WTC11 (cell line): ENCODE results near the gene PLEKHM3. TPM values are rescaled to one million over a fixed set of nuclear protein-coding genes. Genes with fewer than 3 reads are reported as not detected.

ENCODE experiments used
- ATAC-seq: fragments of 200-7000 bp; cut with Tn5 transposase; 2 replicates; pipeline ENCODE4 v1.10.0; 2021; ENCODE audit warnings: mild to moderate bottlenecking, moderate library complexity
- CTCF ChIA-PET: fragments of 300-600 bp; sonication (Branson Sonifier 250); formaldehyde crosslinking; loops from one replicate; lab custom pipeline; 2021; ENCODE audit warnings: antibody characterized with exemption; lab: Charles Lee
- POLR2A ChIA-PET: fragments of 350-600 bp; sonication (Branson Sonifier 250); formaldehyde crosslinking; loops from one replicate; lab custom pipeline; 2021; ENCODE audit warnings: antibody characterized with exemption; lab: Charles Lee
- DNase-seq: peaks from one replicate; pipeline ENCODE4 v3.0.0; 2021; ENCODE audit warnings: low spot score
- H3K27ac Mint-ChIP-seq: 2 replicates; pipeline ENCODE4 v1.8.0; 2021; ENCODE audit warnings: mixed read lengths
- H3K27me3 Mint-ChIP-seq: 2 replicates; pipeline ENCODE4 v1.8.0; 2021; ENCODE audit warnings: low read depth, mild to moderate bottlenecking, moderate library complexity, mixed read lengths
- H3K36me3 Mint-ChIP-seq: 2 replicates; pipeline ENCODE4 v1.8.0; 2021; ENCODE audit warnings: mixed read lengths
- H3K4me1 Mint-ChIP-seq: 2 replicates; pipeline ENCODE4 v1.8.0; 2022; ENCODE audit warnings: mixed read lengths
- H3K4me3 Mint-ChIP-seq: 2 replicates; pipeline ENCODE4 v1.8.0; 2021; ENCODE audit warnings: mild to moderate bottlenecking, moderate library complexity, mixed read lengths
- H3K9me3 Mint-ChIP-seq: 2 replicates; pipeline ENCODE4 v1.8.0; 2021; ENCODE audit warnings: mixed read lengths
- CBFB ChIP-seq: sonication (generic); formaldehyde crosslinking; IDR thresholded peaks from 2 replicates; pipeline ENCODE4 v1.8.1; 2022; ENCODE audit warnings: mild to moderate bottlenecking, low read depth, missing genetic modification reagents
- CREM ChIP-seq: sonication (generic); formaldehyde crosslinking; IDR thresholded peaks from 2 replicates; pipeline ENCODE4 v1.8.1; 2022; ENCODE audit warnings: mild to moderate bottlenecking, missing genetic modification reagents, moderate library complexity
- ELF4 ChIP-seq: sonication (generic); formaldehyde crosslinking; IDR thresholded peaks from 2 replicates; pipeline ENCODE4 v1.8.1; 2022; ENCODE audit warnings: low read depth, mild to moderate bottlenecking, moderate library complexity, missing genetic modification reagents
- ESRRA ChIP-seq: sonication (generic); formaldehyde crosslinking; IDR thresholded peaks from 2 replicates; pipeline ENCODE4 v1.8.1; 2022; ENCODE audit warnings: mild to moderate bottlenecking, missing genetic modification reagents, borderline replicate concordance
- FOXJ3 ChIP-seq: sonication (generic); formaldehyde crosslinking; IDR thresholded peaks from 2 replicates; pipeline ENCODE4 v1.9.0; 2021; ENCODE audit warnings: missing genetic modification reagents, mild to moderate bottlenecking, borderline replicate concordance
- FOXK1 ChIP-seq: sonication (generic); formaldehyde crosslinking; IDR thresholded peaks from 2 replicates; pipeline ENCODE4 v1.8.0; 2022; ENCODE audit warnings: mild to moderate bottlenecking, moderate library complexity, missing genetic modification reagents
- HMGA2 ChIP-seq: fragments of 250-450 bp; sonication (Bioruptor Pico); IDR thresholded peaks from 2 replicates; pipeline ENCODE4 v1.4.0; 2021; ENCODE audit warnings: mild to moderate bottlenecking, moderate library complexity
- JAZF1 ChIP-seq: fragments of 250-450 bp; sonication (Bioruptor Pico); IDR thresholded peaks from 2 replicates; pipeline ENCODE4 v1.9.0; 2021; ENCODE audit warnings: moderate library complexity, mild to moderate bottlenecking, inconsistent platforms
- JUN ChIP-seq: sonication (generic); formaldehyde crosslinking; IDR thresholded peaks from 2 replicates; pipeline ENCODE4 v1.8.0; 2023; ENCODE audit warnings: mild to moderate bottlenecking, missing genetic modification reagents
- MYBL2 ChIP-seq: sonication (generic); formaldehyde crosslinking; IDR thresholded peaks from 2 replicates; pipeline ENCODE4 v1.8.1; 2023; ENCODE audit warnings: mild to moderate bottlenecking, moderate library complexity, missing genetic modification reagents
- NR1H2 ChIP-seq: sonication (generic); formaldehyde crosslinking; IDR thresholded peaks from 2 replicates; pipeline ENCODE4 v1.9.0; 2021; ENCODE audit warnings: mild to moderate bottlenecking, moderate library complexity, missing genetic modification reagents
- OVOL2 ChIP-seq: fragments of 250-450 bp; sonication (Bioruptor Pico); IDR thresholded peaks from 2 replicates; pipeline ENCODE4 v1.9.0; 2021; ENCODE audit warnings: mild to moderate bottlenecking, borderline replicate concordance
- PRRX2 ChIP-seq: fragments of 250-450 bp; sonication (Bioruptor Pico); IDR thresholded peaks from 2 replicates; pipeline ENCODE4 v1.8.0; 2021; ENCODE audit warnings: mild to moderate bottlenecking
- SMAD4 ChIP-seq: sonication (generic); formaldehyde crosslinking; IDR thresholded peaks from 2 replicates; pipeline ENCODE4 v1.8.0; 2022; ENCODE audit warnings: mild to moderate bottlenecking, missing genetic modification reagents
- SOX15 ChIP-seq: fragments of 250-450 bp; sonication (Bioruptor Pico); IDR thresholded peaks from 2 replicates; pipeline ENCODE4 v1.9.0; 2021; ENCODE audit warnings: mild to moderate bottlenecking
- SP1 ChIP-seq: sonication (generic); formaldehyde crosslinking; conservative IDR thresholded peaks from 2 replicates; pipeline ENCODE4 v1.8.1; 2022; ENCODE audit warnings: missing genetic modification reagents
- TCF7 ChIP-seq: sonication (generic); formaldehyde crosslinking; IDR thresholded peaks from 2 replicates; pipeline ENCODE4 v1.8.0; 2022; ENCODE audit warnings: mild to moderate bottlenecking, low read depth, missing genetic modification reagents, moderate library complexity
- ZBTB21 ChIP-seq: sonication (generic); formaldehyde crosslinking; IDR thresholded peaks from 2 replicates; pipeline ENCODE4 v1.8.1; 2023; ENCODE audit warnings: mild to moderate bottlenecking, missing genetic modification reagents, borderline replicate concordance
- ZNF219 ChIP-seq: sonication (generic); formaldehyde crosslinking; IDR thresholded peaks from 2 replicates; pipeline ENCODE4 v1.8.0; 2023; ENCODE audit warnings: missing genetic modification reagents, mild to moderate bottlenecking, borderline replicate concordance
- ZNF396 ChIP-seq: fragments of 250-450 bp; sonication (Bioruptor Pico); IDR thresholded peaks from 2 replicates; pipeline ENCODE4 v1.8.0; 2021; ENCODE audit warnings: mild to moderate bottlenecking, moderate library complexity, borderline replicate concordance
- total RNA-seq: library from RNA; stranded (reverse); gene quantifications from 3 replicates; pipeline ENCODE4 v1.2.3, GENCODE V29; 2021
- TF ChIP-seq, protein P1 (sequence below): sonication (generic); formaldehyde crosslinking; IDR thresholded peaks from 2 replicates; pipeline ENCODE4 v1.8.0; 2023; ENCODE audit warnings: mild to moderate bottlenecking, missing genetic modification reagents
- TF ChIP-seq, protein P2 (sequence below): sonication (generic); formaldehyde crosslinking; IDR thresholded peaks from 2 replicates; pipeline ENCODE4 v1.8.0; 2022; ENCODE audit warnings: mild to moderate bottlenecking, missing genetic modification reagents
- TF ChIP-seq, protein P3 (sequence below): fragments of 250-450 bp; sonication (Bioruptor Pico); IDR thresholded peaks from 2 replicates; pipeline ENCODE4 v1.9.0; 2021; ENCODE audit warnings: mild to moderate bottlenecking
- TF ChIP-seq, protein P4 (sequence below): fragments of 250-450 bp; sonication (Bioruptor Pico); conservative IDR thresholded peaks from 2 replicates; pipeline ENCODE4 v1.9.0; 2021; ENCODE audit warnings: mild to moderate bottlenecking
- TF ChIP-seq, protein P5 (sequence below): sonication (generic); formaldehyde crosslinking; IDR thresholded peaks from 2 replicates; pipeline ENCODE4 v1.8.1; 2023; ENCODE audit warnings: mild to moderate bottlenecking, moderate library complexity, missing genetic modification reagents

The PLEKHM3 gene
- total RNA-seq, 1 experiment from 2014 or later = 5.8 TPM

DNA sequence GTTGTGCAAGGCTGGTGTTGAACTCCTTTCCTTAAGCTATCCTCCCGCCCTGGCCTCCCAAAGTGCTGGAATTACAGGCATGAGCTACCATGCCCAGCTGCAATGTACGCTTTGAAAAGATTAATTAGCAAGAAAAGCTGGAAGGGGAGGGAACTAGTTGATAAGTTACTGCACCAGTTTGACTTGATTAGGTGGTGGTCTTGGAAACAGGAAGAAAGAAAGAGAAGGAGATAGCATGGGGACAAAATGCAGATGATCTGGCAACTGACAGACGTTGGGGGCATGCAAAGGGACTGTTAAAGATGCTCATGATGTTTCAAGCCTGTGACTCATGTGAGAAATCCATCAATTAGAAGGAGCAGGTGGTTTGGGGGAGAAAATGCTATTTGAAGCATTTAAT lies 68.6 kb downstream of the PLEKHM3 start:
- ChIA-PET POLR2A (no interaction called here), CTCF (no interaction called here)

DNA sequence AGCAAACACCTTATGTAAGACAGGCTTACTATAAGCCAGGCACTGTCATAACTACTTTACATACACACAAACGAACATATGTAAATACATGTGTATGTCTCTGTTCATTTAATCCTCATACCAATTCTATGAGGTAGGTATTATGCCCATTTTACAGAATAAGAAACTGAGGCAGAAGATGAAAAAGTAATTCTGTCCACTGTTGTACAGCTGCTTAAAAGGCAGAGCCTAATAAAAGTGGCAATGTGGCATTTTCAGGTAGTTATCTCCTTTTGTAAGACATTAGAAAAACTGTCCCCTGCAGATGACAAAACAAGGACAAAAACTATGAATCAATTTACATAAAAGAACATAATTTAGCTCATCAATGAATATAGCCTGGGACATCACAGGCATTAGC lies 69.9 kb downstream of the PLEKHM3 start:
- no peaks in the 10 kb centered on the region; the same call in 1 of the 2 replicates for H3K27me3 Mint-ChIP-seq
- peaks cover 2% of the 10 kb centered on the region; the same call in 1 of the 2 replicates for H3K9me3 Mint-ChIP-seq
- H3K4me1 Mint-ChIP-seq = peaks cover 32% of the 10 kb centered on the region
- DNase-seq (no peak), ATAC-seq (no peak)
- TF ChIP-seq SOX15 (CRISPR knock-in tag) = no peak
- TF ChIP-seq, protein P1, sequence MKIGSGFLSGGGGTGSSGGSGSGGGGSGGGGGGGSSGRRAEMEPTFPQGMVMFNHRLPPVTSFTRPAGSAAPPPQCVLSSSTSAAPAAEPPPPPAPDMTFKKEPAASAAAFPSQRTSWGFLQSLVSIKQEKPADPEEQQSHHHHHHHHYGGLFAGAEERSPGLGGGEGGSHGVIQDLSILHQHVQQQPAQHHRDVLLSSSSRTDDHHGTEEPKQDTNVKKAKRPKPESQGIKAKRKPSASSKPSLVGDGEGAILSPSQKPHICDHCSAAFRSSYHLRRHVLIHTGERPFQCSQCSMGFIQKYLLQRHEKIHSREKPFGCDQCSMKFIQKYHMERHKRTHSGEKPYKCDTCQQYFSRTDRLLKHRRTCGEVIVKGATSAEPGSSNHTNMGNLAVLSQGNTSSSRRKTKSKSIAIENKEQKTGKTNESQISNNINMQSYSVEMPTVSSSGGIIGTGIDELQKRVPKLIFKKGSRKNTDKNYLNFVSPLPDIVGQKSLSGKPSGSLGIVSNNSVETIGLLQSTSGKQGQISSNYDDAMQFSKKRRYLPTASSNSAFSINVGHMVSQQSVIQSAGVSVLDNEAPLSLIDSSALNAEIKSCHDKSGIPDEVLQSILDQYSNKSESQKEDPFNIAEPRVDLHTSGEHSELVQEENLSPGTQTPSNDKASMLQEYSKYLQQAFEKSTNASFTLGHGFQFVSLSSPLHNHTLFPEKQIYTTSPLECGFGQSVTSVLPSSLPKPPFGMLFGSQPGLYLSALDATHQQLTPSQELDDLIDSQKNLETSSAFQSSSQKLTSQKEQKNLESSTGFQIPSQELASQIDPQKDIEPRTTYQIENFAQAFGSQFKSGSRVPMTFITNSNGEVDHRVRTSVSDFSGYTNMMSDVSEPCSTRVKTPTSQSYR = no peak
- TF ChIP-seq ZBTB21 (CRISPR knock-in tag) = no peak
- no peak for TF ChIP-seq PRRX2 (CRISPR knock-in tag)
- TF ChIP-seq SP1 = no peak
- TF ChIP-seq, protein P2, sequence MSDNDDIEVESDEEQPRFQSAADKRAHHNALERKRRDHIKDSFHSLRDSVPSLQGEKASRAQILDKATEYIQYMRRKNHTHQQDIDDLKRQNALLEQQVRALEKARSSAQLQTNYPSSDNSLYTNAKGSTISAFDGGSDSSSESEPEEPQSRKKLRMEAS (CRISPR knock-in tag) = no peak
- no peak for TF ChIP-seq ESRRA (CRISPR knock-in tag)
- CTCF ChIA-PET = no interaction called here
- no peak overlapping the region for H3K4me3 Mint-ChIP-seq
- H3K36me3 Mint-ChIP-seq = no peaks in the 10 kb centered on the region; the same call in 1 of the 2 replicates
- H3K27ac Mint-ChIP-seq = no peak overlapping the region
- POLR2A ChIA-PET = no interaction called here

More for the DNA sequence above, 68.6 kb downstream of the PLEKHM3 start:
- no peak for DNase-seq
- Mint-ChIP-seq H3K27me3 (no peaks in the 10 kb centered on the region; the same call in 1 of the 2 replicates), H3K27ac (no peak overlapping the region), H3K36me3 (peaks cover 5% of the 10 kb centered on the region), H3K9me3 (peaks cover 8% of the 10 kb centered on the region), H3K4me1 (peaks cover 19% of the 10 kb centered on the region)
- TF ChIP-seq, protein P3, sequence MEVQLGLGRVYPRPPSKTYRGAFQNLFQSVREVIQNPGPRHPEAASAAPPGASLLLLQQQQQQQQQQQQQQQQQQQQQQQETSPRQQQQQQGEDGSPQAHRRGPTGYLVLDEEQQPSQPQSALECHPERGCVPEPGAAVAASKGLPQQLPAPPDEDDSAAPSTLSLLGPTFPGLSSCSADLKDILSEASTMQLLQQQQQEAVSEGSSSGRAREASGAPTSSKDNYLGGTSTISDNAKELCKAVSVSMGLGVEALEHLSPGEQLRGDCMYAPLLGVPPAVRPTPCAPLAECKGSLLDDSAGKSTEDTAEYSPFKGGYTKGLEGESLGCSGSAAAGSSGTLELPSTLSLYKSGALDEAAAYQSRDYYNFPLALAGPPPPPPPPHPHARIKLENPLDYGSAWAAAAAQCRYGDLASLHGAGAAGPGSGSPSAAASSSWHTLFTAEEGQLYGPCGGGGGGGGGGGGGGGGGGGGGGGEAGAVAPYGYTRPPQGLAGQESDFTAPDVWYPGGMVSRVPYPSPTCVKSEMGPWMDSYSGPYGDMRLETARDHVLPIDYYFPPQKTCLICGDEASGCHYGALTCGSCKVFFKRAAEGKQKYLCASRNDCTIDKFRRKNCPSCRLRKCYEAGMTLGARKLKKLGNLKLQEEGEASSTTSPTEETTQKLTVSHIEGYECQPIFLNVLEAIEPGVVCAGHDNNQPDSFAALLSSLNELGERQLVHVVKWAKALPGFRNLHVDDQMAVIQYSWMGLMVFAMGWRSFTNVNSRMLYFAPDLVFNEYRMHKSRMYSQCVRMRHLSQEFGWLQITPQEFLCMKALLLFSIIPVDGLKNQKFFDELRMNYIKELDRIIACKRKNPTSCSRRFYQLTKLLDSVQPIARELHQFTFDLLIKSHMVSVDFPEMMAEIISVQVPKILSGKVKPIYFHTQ (CRISPR knock-in tag) = no peak
- TF ChIP-seq NR1H2 (CRISPR knock-in tag) (no peak), FOXJ3 (CRISPR knock-in tag) (no peak), FOXK1 (CRISPR knock-in tag) (no peak)
- TF ChIP-seq, all 79 proteins: peak for 0
- H3K4me3 Mint-ChIP-seq = no peak overlapping the region
- no peak for ATAC-seq

DNA sequence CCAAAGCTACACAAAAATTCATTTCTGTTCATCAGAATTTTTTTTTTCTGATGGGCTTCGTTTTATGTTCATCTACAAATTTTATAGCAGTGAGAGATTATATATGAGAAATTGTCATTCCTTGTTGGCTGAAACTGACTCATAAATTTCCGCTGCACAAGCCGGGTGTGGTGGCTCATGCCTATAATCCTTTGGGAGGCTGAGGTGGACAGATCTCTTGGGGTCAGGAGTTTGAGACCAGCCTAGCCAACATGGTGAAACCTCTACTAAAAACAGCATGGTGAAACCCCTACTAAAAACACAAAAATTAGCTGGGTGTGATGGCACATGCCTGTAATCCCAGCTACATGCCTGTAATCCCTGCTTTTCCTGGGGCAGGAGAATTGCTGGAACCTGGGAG lies 72.0 kb downstream of the PLEKHM3 start:
- ChIA-PET CTCF (interaction anchor here (0.6 to 1.5 kb wide), 6 partner anchors 14 to 161 kb away, joined by 3 to 7 read pairs (median 3); no protein-coding TSS in a partner anchor), POLR2A (no interaction called here)
- Mint-ChIP-seq H3K27me3 (no peaks in the 10 kb centered on the region; the same call in 1 of the 2 replicates), H3K4me1 (peaks cover 42% of the 10 kb centered on the region), H3K9me3 (no peaks in the 10 kb centered on the region), H3K27ac (no peak overlapping the region), H3K4me3 (no peak overlapping the region), H3K36me3 (no peaks in the 10 kb centered on the region)
- DNase-seq (no peak), ATAC-seq (no peak)
- TF ChIP-seq JAZF1 (no peak), JUN (CRISPR knock-in tag) (no peak), ZNF396 (CRISPR knock-in tag) (no peak), MYBL2 (CRISPR knock-in tag) (no peak), ELF4 (CRISPR knock-in tag) (no peak), OVOL2 (CRISPR knock-in tag) (no peak), SOX15 (CRISPR knock-in tag) (no peak), CREM (CRISPR knock-in tag) (no peak), ZNF219 (CRISPR knock-in tag) (no peak), TCF7 (no peak), ESRRA (CRISPR knock-in tag) (no peak), CBFB (no peak), SMAD4 (CRISPR knock-in tag) (no peak), HMGA2 (CRISPR knock-in tag) (no peak)
- TF ChIP-seq, protein P4, sequence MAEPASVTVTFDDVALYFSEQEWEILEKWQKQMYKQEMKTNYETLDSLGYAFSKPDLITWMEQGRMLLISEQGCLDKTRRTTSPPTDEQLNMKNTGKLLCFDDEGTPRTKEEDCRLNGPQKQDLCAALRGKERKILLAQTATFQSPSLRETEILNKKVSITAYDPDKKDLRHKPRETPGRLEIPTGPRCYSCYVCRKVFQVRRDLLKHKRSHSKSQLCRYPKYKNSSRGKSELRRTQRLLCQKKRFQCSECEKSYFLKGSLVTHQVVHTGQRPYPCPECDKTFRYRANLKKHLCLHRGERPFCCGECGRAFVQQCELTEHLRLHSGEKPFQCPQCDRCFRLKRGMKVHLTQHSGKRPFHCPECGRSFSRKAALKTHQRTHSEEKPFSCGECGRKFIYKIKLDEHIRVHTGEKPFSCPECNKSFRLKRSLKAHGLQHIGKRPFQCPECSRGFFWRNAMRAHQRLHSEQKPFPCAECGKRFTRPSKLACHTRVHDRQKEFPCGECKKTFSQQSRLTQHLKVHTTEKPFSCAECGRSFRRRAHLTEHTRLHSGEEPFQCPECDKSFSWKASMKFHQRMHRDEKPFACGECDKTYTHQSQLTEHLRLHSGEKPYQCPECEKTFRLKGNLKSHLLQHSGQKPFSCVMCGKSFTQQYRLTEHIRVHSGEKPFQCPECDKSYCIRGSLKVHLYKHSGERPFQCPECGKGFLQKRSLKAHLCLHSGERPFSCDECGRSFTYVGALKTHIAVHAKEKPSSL (CRISPR knock-in tag) = no peak
- TF ChIP-seq, protein P5, sequence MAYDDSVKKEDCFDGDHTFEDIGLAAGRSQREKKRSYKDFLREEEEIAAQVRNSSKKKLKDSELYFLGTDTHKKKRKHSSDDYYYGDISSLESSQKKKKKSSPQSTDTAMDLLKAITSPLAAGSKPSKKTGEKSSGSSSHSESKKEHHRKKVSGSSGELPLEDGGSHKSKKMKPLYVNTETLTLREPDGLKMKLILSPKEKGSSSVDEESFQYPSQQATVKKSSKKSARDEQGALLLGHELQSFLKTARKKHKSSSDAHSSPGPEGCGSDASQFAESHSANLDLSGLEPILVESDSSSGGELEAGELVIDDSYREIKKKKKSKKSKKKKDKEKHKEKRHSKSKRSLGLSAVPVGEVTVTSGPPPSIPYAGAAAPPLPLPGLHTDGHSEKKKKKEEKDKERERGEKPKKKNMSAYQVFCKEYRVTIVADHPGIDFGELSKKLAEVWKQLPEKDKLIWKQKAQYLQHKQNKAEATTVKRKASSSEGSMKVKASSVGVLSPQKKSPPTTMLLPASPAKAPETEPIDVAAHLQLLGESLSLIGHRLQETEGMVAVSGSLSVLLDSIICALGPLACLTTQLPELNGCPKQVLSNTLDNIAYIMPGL (CRISPR knock-in tag) = no peak
